Neural crest cell (in vitro differentiated cells): ENCODE results near the gene CRY1. TPM values are rescaled to one million over a fixed set of nuclear protein-coding genes. Genes with fewer than 3 reads are reported as not detected.

Experiments
- DNase-seq: peaks from one replicate; pipeline ENCODE4 v3.0.0; 2021; ENCODE audit warnings: low read depth, mixed read lengths, low spot score
- H3K27ac Mint-ChIP-seq: one replicate; pipeline ENCODE4 v1.8.0; 2021; ENCODE audit warnings: mild to moderate bottlenecking, mixed read lengths; ENCODE audit not compliant: unreplicated experiment
- H3K27me3 Mint-ChIP-seq: 2 replicates; pipeline ENCODE4 v1.8.0; 2021; ENCODE audit warnings: low read depth, mild to moderate bottlenecking, mixed read lengths
- H3K36me3 Mint-ChIP-seq: 2 replicates; pipeline ENCODE4 v1.8.0; 2021; ENCODE audit warnings: low read depth, mild to moderate bottlenecking, mixed read lengths
- H3K4me1 Mint-ChIP-seq: 2 replicates; pipeline ENCODE4 v1.8.0; 2021; ENCODE audit warnings: mixed read lengths
- H3K4me3 Mint-ChIP-seq: one replicate; pipeline ENCODE4 v1.8.0; 2021; ENCODE audit warnings: mild to moderate bottlenecking, mixed read lengths
- H3K9me3 Mint-ChIP-seq: 2 replicates; pipeline ENCODE4 v1.8.0; 2021; ENCODE audit warnings: mixed read lengths
- total RNA-seq: library from RNA; stranded (reverse); gene quantifications from 2 replicates; pipeline ENCODE4 v1.2.1, GENCODE V29; 2021
- TF ChIP-seq, protein P1 (sequence below): fragments of 200-600 bp; sonication (generic); conservative IDR thresholded peaks from 2 replicates; pipeline ENCODE4 v1.5.0; 2021; ENCODE audit warnings: antibody characterized with exemption, mild to moderate bottlenecking

CRY1 gene
- total RNA-seq, 1 donor from 2014 or later: 24.8 TPM

DNA sequence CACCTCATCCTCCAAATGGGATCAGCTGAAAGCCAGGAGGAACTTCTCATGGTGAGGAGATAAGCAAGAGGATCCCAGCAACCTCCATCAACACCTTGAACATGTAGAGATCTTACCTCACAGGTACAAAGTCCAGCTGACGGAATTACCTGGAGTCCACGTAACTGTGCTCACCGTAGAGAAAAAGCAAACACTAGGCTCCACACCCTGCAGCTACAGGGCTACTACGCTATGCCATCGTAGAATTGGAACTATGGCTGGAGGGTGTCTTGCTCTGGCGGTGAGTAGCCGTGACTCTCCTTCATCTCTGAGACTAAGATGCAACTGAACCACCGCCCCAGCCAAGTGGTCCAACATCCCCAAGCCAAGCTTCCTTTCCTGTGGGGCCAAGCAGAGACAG, 50.5 kb downstream of the CRY1 start:
- H3K9me3 Mint-ChIP-seq: peaks cover 18% of the 10 kb centered on the region

DNA sequence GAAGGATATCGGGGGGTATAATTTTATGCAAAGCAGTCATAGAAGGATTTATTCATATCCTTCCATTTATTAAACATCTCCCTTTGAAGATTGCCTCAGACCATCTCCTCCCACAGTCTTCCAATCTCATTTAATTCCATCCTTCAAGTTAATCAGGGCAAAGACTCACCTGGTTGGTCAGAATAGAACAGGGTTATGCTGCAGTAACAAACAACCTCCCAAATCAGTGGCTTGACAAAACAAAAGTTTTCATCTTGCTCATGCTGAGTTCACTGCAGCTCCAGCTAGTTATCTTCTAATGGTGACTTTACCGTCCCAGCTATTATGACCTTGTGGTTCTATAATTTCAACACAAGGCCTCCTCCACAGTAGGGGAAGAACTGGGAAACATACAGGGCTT, 57.6 kb downstream of the CRY1 start:
- no peak overlapping the region for H3K27ac Mint-ChIP-seq
- peaks cover 11% of the 10 kb centered on the region for H3K9me3 Mint-ChIP-seq
- H3K27me3 Mint-ChIP-seq: no peaks in the 10 kb centered on the region
- TF ChIP-seq, protein P1, sequence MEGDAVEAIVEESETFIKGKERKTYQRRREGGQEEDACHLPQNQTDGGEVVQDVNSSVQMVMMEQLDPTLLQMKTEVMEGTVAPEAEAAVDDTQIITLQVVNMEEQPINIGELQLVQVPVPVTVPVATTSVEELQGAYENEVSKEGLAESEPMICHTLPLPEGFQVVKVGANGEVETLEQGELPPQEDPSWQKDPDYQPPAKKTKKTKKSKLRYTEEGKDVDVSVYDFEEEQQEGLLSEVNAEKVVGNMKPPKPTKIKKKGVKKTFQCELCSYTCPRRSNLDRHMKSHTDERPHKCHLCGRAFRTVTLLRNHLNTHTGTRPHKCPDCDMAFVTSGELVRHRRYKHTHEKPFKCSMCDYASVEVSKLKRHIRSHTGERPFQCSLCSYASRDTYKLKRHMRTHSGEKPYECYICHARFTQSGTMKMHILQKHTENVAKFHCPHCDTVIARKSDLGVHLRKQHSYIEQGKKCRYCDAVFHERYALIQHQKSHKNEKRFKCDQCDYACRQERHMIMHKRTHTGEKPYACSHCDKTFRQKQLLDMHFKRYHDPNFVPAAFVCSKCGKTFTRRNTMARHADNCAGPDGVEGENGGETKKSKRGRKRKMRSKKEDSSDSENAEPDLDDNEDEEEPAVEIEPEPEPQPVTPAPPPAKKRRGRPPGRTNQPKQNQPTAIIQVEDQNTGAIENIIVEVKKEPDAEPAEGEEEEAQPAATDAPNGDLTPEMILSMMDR: no peak
- no peak for DNase-seq
- no peaks in the 10 kb centered on the region for H3K4me1 Mint-ChIP-seq
- no peak overlapping the region for H3K4me3 Mint-ChIP-seq
- peaks cover 17% of the 10 kb centered on the region for H3K36me3 Mint-ChIP-seq

More for the DNA sequence above, 50.5 kb downstream of the CRY1 start:
- no peak for DNase-seq
- Mint-ChIP-seq H3K4me1 (no peaks in the 10 kb centered on the region), H3K36me3 (peaks cover 27% of the 10 kb centered on the region), H3K27me3 (no peaks in the 10 kb centered on the region), H3K4me3 (no peak overlapping the region), H3K27ac (no peak overlapping the region)
- TF ChIP-seq, protein P1: no peak

DNA sequence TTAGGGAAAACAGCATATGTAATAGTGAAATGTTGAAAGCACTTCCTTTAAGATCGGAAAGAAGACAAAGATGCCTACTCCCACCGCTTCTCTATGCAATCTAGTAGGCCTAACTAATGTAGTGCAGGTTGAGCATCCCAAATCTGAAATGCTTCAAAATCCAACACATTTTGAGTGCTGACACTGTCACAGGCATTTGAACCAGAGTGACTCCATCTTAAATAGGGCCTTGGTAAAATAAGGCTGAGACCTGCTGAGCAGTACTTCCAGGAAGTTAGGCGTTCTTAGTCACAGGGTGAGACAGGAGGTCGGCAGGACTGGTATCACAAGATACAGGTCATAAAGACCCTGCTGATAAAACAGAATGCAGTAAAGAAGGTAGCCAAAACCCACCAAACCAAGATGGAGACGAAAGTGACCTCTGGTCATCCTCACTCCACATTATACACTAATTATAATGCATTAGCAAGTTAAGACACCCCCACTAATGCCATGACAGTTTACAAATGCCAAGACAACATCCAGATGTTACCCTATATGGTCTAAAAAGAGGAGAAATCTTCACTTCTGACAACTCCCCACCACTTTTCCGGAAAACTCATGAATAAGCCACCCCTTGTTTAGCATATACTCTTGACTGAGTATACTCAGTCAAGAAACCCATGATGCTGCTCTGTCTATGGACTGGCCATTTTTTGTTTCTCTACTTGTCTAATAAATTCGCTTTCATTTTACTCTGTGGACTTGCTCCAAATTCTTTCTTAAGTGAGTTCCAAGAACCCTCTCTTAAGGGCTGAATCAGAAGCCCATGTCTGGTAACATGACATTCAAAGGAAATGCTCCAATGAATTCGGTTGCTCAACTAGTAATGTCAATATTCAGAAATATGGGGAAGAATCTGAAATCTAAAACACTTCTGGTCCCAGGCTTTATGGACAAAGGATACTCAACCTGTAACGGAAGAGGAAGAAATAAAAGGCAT, 59.3 kb downstream of the CRY1 start:
- TF ChIP-seq, protein P1: no peak
- DNase-seq: no peak
- Mint-ChIP-seq H3K4me3 (no peak overlapping the region), H3K36me3 (peaks cover 17% of the 10 kb centered on the region), H3K27ac (no peak overlapping the region), H3K4me1 (no peaks in the 10 kb centered on the region), H3K27me3 (no peaks in the 10 kb centered on the region), H3K9me3 (peaks cover 11% of the 10 kb centered on the region)

DNA sequence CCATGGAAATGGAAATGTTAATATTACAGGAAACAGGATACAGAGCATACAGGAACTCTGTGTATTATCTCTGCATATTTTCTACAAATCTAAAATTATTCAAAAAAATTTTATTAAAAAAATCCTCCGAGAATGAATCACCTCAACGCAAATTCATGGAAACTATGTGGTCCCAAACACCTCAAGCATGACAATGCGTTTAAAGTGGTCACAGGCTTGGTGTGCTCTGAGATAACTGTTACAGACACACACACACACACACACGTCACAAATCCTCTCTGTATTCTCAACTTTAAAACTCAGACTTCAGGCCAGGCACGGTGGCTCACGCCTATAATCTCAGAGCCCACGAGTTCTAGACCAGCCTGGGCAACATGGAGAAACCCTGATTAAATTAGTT, 61.1 kb downstream of the CRY1 start:
- Mint-ChIP-seq H3K4me1 (peaks cover 14% of the 10 kb centered on the region), H3K27ac (no peak overlapping the region)
- TF ChIP-seq, protein P1: no peak

DNA sequence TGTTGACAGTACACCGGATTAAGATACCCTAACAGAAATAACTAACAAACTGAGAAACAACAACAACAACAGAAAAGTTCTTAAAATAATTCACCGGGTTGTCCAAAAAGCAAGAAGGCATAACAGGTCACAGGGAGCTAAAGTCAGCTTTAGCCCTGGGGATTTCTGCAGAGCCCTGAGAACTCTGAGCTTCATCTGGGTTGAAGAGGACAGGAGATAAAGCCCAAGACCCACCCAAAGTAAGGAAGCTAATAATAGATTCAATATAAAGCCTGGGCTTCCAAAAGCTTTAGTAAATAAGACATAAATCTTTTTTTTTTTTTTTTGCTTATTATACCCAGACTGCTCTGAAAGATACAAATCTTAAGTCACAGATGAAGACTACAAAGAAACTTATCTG, 62.3 kb downstream of the CRY1 start:
- H3K4me1 Mint-ChIP-seq: peaks cover 20% of the 10 kb centered on the region
- H3K27ac Mint-ChIP-seq: no peak overlapping the region
- no peaks in the 10 kb centered on the region for H3K27me3 Mint-ChIP-seq
- H3K9me3 Mint-ChIP-seq: peaks cover 3% of the 10 kb centered on the region
- TF ChIP-seq, protein P1: no peak
- DNase-seq: no peak
- H3K36me3 Mint-ChIP-seq: peaks cover 4% of the 10 kb centered on the region
- no peak overlapping the region for H3K4me3 Mint-ChIP-seq

More for the DNA sequence above, 61.1 kb downstream of the CRY1 start:
- Mint-ChIP-seq H3K36me3 (peaks cover 11% of the 10 kb centered on the region), H3K4me3 (no peak overlapping the region), H3K27me3 (no peaks in the 10 kb centered on the region), H3K9me3 (peaks cover 11% of the 10 kb centered on the region)
- no peak for DNase-seq
